ENCODE data around the gene CYSTM1.

The CYSTM1 gene

DNA sequence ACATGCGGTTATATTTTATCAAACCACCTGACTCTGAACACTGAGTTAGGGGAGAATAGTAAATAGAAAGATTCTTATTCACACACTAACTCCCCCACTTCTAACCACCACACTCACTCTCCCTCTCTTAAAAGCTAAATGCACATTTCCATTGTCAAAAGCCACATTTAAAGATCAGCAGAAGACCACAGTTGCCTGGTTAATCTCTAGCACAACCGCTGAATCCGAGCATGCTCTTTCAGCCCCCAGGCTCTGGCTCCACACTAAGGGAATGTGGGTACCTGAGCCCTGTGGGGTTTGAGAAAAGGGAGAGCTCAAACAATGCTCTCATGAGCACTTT, 92.2 kb downstream of the CYSTM1 start:
- POLR2A ChIA-PET, result interaction anchor here (1.4 to 2.2 kb wide), 2 partner anchors 10 to 79 kb away, joined by 5 to 7 read pairs; partner anchors contain the start of gene HBEGF
- CTCF ChIA-PET, result interaction anchor here (0.5 to 1.0 kb wide), 4 partner anchors 23 to 219 kb away, joined by 3 to 5 read pairs (median 4); no protein-coding TSS in a partner anchor
- TF ChIP-seq SUZ12 (IDR thresholded peaks at IDR 0.05), result no peak
- TF ChIP-seq TARDBP (IDR thresholded peaks at IDR 0.05), result no peak
- TF ChIP-seq, protein P1, sequence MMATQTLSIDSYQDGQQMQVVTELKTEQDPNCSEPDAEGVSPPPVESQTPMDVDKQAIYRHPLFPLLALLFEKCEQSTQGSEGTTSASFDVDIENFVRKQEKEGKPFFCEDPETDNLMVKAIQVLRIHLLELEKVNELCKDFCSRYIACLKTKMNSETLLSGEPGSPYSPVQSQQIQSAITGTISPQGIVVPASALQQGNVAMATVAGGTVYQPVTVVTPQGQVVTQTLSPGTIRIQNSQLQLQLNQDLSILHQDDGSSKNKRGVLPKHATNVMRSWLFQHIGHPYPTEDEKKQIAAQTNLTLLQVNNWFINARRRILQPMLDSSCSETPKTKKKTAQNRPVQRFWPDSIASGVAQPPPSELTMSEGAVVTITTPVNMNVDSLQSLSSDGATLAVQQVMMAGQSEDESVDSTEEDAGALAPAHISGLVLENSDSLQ (IDR thresholded peaks at IDR 0.05), result no peak
- TF ChIP-seq SP1 (IDR thresholded peaks at IDR 0.05), result no peak
- no peak for TF ChIP-seq HDGF (IDR thresholded peaks at IDR 0.05; ENCODE audit: borderline replicate concordance)
- TF ChIP-seq FOXA1 (IDR thresholded peaks at IDR 0.05), result no peak
- DNase-seq (ENCODE audit: extremely low spot score), result no peak

DNA sequence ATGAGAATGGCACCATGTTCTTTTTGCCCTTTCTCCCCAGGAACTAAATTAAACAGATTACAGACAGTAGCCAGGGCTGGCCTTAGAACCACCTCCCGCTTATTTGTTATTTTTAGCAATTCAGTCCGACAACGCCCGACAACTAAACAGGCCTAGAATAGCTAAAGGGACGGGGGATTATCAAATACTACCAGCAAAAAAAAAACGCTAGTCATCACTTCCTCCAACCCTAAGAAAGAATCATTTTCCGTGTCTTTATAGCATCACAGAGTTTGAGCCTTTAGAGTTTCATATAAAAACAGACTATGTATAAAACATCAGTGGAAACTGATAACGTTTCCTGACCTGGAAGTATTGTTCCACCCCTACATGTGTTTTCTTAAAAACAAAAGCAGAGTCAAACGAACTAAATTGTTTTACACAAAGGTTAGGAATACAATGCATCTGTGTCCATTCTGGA, 92.6 kb downstream of the CYSTM1 start:
- CTCF ChIA-PET, result interaction anchor here (0.6 to 1.1 kb wide), 5 partner anchors 23 to 547 kb away, joined by 3 to 5 read pairs (median 5); no protein-coding TSS in a partner anchor
- no peak for TF ChIP-seq CTBP1 (IDR thresholded peaks at IDR 0.05; ENCODE audit: borderline replicate concordance)
- TF ChIP-seq SUZ12 (IDR thresholded peaks at IDR 0.05), result no peak
- TF ChIP-seq SP1 (IDR thresholded peaks at IDR 0.05), result no peak
- TF ChIP-seq ZNF384 (IDR thresholded peaks at IDR 0.05), result no peak
- TF ChIP-seq, protein P1 (IDR thresholded peaks at IDR 0.05), result no peak
- no peak for TF ChIP-seq TARDBP (IDR thresholded peaks at IDR 0.05)
- no peak for TF ChIP-seq ARNT (IDR thresholded peaks at IDR 0.05)
- no peak for TF ChIP-seq ELF4 (IDR thresholded peaks at IDR 0.05)
- TF ChIP-seq FOXK2 (IDR thresholded peaks at IDR 0.05), result no peak
- TF ChIP-seq FOXM1 (IDR thresholded peaks at IDR 0.05; ENCODE audit: borderline replicate concordance), result no peak
- TF ChIP-seq LEF1 (IDR thresholded peaks at IDR 0.05; ENCODE audit: borderline replicate concordance), result no peak
- TF ChIP-seq FOXA1 (IDR thresholded peaks at IDR 0.05), result no peak
- no peak for TF ChIP-seq HDGF (IDR thresholded peaks at IDR 0.05; ENCODE audit: borderline replicate concordance)
- TF ChIP-seq NFRKB (IDR thresholded peaks at IDR 0.05), result no peak
- no peak for TF ChIP-seq BHLHE40 (IDR thresholded peaks at IDR 0.05; ENCODE audit: borderline replicate concordance)
- no peak for TF ChIP-seq L3MBTL2 (conservative IDR thresholded peaks at IDR 0.05)
- POLR2A ChIA-PET, result interaction anchor here (1.4 to 2.2 kb wide), 2 partner anchors 11 to 78 kb away, joined by 5 to 7 read pairs; partner anchors contain the start of gene HBEGF
- no peak for DNase-seq (ENCODE audit: extremely low spot score)

DNA sequence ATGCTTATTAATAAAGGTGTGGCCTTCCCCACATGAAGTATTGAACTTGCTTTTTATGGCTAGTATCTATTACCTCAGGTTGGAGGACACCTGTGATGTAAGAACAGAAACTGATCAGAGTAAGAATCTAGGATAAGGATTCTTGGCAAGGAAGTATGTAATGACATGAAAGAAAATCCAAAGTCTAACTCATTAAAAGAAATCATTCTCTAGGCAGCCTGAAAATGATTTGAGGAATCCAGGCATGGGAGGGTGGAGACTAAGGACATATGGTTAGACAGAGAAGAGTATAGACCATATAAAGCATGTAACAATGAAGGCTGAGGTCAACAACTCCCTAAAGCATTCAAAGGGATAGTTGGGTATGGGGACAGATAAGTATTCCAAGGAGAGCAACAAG, 95.0 kb downstream of the CYSTM1 start:
- TF ChIP-seq SUZ12 (IDR thresholded peaks at IDR 0.05) (no peak), ZNF384 (IDR thresholded peaks at IDR 0.05) (no peak), LEF1 (IDR thresholded peaks at IDR 0.05; ENCODE audit: borderline replicate concordance) (no peak), ELF4 (IDR thresholded peaks at IDR 0.05) (no peak), CTBP1 (IDR thresholded peaks at IDR 0.05; ENCODE audit: borderline replicate concordance) (no peak), HDGF (IDR thresholded peaks at IDR 0.05; ENCODE audit: borderline replicate concordance) (no peak), FOXK2 (IDR thresholded peaks at IDR 0.05) (no peak), BHLHE40 (IDR thresholded peaks at IDR 0.05; ENCODE audit: borderline replicate concordance) (no peak), L3MBTL2 (conservative IDR thresholded peaks at IDR 0.05) (no peak), FOXM1 (IDR thresholded peaks at IDR 0.05; ENCODE audit: borderline replicate concordance) (no peak), FOXA1 (IDR thresholded peaks at IDR 0.05) (no peak), NFRKB (IDR thresholded peaks at IDR 0.05) (no peak), TARDBP (IDR thresholded peaks at IDR 0.05) (no peak), SP1 (IDR thresholded peaks at IDR 0.05) (no peak), ARNT (IDR thresholded peaks at IDR 0.05) (no peak)
- TF ChIP-seq, protein P1 (IDR thresholded peaks at IDR 0.05), result no peak
- ChIA-PET CTCF (no interaction called here), POLR2A (no interaction called here)
- DNase-seq (ENCODE audit: extremely low spot score), result no peak

DNA sequence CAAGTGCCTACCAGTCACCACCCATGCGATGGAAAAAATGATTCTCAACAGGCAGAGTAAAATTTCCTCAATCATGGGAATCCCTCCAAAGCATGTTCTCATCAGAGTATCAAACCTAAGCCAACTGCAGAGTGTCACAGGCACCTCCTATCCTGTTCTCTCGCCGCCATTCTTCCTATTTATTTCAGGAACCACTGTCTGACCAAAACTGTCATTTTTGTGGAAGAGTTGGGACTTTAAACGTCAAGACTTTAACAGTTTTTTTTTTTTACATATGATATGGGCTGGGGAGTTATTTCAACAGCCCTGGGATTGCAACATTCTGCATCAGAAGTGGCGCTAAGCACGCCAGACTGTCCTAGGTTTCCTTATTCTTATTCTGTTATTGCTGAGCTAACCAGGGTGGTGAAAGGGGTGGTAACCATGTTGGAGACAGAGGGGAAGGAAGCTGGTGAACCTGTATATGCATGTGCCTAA, 98.5 kb downstream of the CYSTM1 start:
- POLR2A ChIA-PET, result no interaction called here
- DNase-seq (ENCODE audit: extremely low spot score), result no peak
- no peak for TF ChIP-seq NFRKB (IDR thresholded peaks at IDR 0.05)
- TF ChIP-seq TARDBP (IDR thresholded peaks at IDR 0.05), result no peak
- TF ChIP-seq ELF4 (IDR thresholded peaks at IDR 0.05), result no peak
- no peak for TF ChIP-seq LEF1 (IDR thresholded peaks at IDR 0.05; ENCODE audit: borderline replicate concordance)
- no peak for TF ChIP-seq CTBP1 (IDR thresholded peaks at IDR 0.05; ENCODE audit: borderline replicate concordance)
- no peak for TF ChIP-seq FOXM1 (IDR thresholded peaks at IDR 0.05; ENCODE audit: borderline replicate concordance)
- TF ChIP-seq BHLHE40 (IDR thresholded peaks at IDR 0.05; ENCODE audit: borderline replicate concordance), result no peak
- no peak for TF ChIP-seq FOXK2 (IDR thresholded peaks at IDR 0.05)
- no peak for TF ChIP-seq SP1 (IDR thresholded peaks at IDR 0.05)
- TF ChIP-seq SUZ12 (IDR thresholded peaks at IDR 0.05), result no peak
- TF ChIP-seq, protein P1 (IDR thresholded peaks at IDR 0.05), result no peak
- no peak for TF ChIP-seq FOXA1 (IDR thresholded peaks at IDR 0.05)
- TF ChIP-seq ARNT (IDR thresholded peaks at IDR 0.05), result no peak
- TF ChIP-seq HDGF (IDR thresholded peaks at IDR 0.05; ENCODE audit: borderline replicate concordance), result no peak
- CTCF ChIA-PET, result no interaction called here

DNA sequence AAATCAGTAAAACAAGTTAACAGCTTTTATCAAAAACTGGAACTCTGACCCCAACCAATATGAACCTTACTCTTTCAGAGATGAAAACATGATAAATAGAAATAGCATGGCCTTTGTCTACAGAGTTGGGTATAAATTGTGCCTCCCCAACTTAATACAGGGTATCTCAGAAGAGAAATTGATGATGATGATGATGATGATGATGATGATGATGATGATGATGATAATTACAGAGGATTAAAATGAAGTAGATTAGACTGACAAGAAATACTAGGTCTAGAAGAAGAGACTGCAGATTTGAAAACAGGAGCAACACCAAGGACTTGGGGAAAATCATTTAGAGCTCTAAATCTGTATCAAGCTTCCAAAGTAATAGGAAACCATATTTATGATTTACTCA, 100.8 kb downstream of the CYSTM1 start:
- ChIA-PET CTCF (interaction anchor here (0.6 to 1.6 kb wide), 4 partner anchors 70 to 601 kb away, joined by 3 to 6 read pairs (median 4); partner anchors contain the start of gene HBEGF), POLR2A (no interaction called here)
- TF ChIP-seq, protein P1 (IDR thresholded peaks at IDR 0.05), result no peak
- TF ChIP-seq FOXK2 (IDR thresholded peaks at IDR 0.05), result no peak
- no peak for TF ChIP-seq ZNF384 (IDR thresholded peaks at IDR 0.05)
- no peak for TF ChIP-seq BHLHE40 (IDR thresholded peaks at IDR 0.05; ENCODE audit: borderline replicate concordance)
- TF ChIP-seq LEF1 (IDR thresholded peaks at IDR 0.05; ENCODE audit: borderline replicate concordance), result no peak
- no peak for TF ChIP-seq SP1 (IDR thresholded peaks at IDR 0.05)
- DNase-seq (ENCODE audit: extremely low spot score), result no peak

Measured in HEK293T (cell line).